HG03139 (cell line): Measurements from ENCODE around the gene PCDHGB7.
"Not testable (repeated sequence)": the region's sequence is repeated elsewhere in the genome, so short reads cannot be mapped to it uniquely, and the experiment has no call there.

Experiments
- ATAC-seq: cut with Tn5 transposase; IDR thresholded peaks from one replicate; pipeline ENCODE4 v1.9.1; 2021; ENCODE audit not compliant: unreplicated experiment

The PCDHGB7 gene

DNA sequence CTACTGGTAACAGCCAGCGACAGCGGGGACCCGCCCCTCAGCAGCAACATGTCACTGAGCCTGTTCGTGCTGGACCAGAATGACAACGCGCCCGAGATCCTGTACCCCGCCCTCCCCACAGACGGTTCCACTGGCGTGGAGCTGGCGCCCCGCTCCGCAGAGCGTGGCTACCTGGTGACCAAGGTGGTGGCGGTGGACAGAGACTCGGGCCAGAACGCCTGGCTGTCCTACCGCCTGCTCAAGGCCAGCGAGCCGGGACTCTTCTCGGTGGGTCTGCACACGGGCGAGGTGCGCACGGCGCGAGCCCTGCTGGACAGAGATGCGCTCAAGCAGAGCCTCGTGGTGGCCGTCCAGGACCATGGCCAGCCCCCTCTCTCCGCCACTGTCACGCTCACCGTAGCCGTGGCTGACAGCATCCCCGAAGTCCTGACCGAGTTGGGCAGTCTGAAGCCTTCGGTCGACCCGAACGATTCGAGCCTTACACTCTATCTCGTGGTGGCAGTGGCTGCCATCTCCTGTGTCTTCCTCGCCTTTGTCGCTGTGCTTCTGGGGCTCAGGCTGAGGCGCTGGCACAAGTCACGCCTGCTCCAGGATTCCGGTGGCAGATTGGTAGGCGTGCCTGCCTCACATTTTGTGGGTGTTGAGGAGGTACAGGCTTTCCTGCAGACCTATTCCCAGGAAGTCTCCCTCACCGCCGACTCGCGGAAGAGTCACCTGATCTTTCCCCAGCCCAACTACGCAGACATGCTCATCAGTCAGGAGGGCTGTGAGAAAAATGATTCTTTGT, 22.9 kb upstream of the PCDHGB7 start:
- not testable (repeated sequence) for ATAC-seq

GRCh38 chr5:141397756-141398551, 19.5 kb upstream of the PCDHGB7 start, which contains the start of gene PCDHGB5:
Gene PCDHGB5 (plus strand): TSS chr5:141397947. CDS start chr5:141398128, 181 bp downstream.
- ATAC-seq, result not testable (repeated sequence)

GRCh38 chr5:141398608-141399007, 18.9 kb upstream of the PCDHGB7 start:
- no peak for ATAC-seq

GRCh38 chr5:141399555-141400258, 17.8 kb upstream of the PCDHGB7 start:
- ATAC-seq, result no peak

DNA sequence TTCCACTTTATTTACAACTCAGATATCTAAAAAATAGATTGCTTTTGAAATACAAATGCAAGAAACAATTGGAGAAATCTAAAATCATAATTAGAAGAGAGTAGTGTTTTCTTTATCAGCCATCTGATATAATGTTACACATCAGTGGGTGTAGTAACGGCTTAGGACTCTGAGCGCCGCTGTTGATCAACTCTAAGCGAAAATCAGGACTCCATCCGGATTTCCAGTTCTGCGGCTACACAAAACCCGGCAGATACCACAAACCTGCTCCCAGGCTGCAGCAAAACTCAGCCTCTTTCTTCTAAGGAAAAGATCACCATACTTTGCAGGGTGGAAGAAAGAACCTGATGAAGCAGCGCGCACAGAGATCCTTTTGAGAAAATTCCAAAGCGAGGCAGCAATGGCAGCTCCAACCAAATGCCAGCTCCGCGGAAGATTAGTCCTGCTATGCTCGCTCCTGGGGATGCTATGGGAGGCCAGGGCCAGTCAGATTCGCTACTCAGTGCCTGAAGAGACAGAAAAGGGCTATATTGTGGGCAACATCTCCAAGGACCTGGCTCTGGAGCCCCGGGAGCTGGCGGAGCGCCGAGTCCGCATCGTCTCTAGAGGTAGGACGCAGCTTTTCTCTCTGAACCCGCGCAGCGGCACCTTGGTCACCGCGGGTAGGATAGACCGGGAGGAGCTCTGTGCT, 14.8 kb upstream of the PCDHGB7 start, which contains the start of gene PCDHGA9:
Gene PCDHGA9 (plus strand): TSS at position 226 of the 691 bp plus-strand sequence. CDS start 175 bp downstream, at position 401.
- no peak for ATAC-seq

- ATAC-seq, result no peak
Observed at GRCh38 chr5:141403387-141403786, 14.1 kb upstream of the PCDHGB7 start.

DNA sequence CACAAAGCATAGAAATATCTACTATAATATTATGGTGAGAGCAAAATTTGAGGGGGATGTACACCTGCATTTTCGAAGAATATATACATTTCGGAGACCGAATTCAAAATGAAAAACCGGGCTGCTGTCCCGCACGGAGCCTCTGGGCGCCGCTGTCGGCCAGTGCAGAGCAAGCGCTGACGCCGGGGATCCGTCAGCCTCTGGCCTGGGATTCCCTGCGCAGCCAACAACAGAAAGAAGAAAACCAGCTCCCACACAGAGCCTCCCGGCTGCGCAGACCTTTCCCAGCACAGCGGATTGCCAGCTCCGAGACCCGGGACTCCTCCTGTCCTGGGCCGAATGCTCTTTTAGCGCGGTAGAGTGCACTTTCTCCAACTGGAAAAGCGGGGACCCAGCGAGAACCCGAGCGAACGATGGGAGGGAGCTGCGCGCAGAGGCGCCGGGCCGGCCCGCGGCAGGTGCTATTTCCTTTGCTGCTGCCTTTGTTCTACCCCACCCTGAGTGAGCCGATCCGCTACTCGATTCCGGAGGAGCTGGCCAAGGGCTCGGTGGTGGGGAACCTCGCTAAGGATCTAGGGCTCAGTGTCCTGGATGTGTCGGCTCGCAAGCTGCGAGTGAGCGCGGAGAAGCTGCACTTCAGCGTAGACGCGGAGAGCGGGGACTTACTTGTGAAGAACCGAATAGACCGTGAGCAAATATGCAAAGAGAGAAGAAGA, 9.5 kb upstream of the PCDHGB7 start, which contains the start of gene PCDHGB6:
Gene PCDHGB6 (plus strand): TSS at position 232 of the 716 bp plus-strand sequence. CDS start 182 bp downstream, at position 414.
- ATAC-seq, result not testable (repeated sequence)

DNA sequence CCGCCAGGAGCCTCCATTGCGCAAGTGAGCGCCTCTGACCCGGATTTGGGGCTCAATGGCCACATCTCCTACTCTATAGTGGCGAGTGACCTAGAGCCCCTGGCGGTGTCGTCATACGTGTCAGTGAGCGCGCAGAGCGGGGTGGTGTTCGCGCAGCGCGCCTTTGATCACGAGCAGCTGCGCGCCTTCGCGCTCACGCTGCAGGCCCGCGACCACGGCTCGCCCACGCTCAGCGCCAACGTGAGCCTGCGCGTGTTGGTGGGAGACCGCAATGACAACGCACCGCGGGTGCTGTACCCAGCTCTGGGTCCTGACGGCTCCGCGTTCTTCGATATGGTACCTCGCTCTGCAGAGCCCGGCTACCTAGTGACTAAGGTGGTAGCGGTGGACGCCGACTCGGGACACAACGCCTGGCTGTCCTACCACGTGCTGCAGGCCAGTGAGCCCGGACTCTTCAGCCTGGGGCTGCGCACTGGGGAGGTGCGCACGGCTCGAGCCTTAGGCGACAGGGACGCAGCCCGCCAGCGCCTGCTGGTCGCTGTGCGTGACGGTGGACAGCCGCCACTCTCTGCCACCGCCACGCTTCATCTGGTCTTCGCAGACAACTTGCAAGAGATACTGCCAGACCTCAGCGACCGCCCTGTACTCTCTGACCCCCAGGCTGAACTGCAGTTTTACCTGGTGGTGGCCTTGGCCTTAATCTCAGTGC, 7.7 kb upstream of the PCDHGB7 start:
- ATAC-seq, result no peak

GRCh38 chr5:141411575-141411974, 5.9 kb upstream of the PCDHGB7 start:
- no peak for ATAC-seq

DNA sequence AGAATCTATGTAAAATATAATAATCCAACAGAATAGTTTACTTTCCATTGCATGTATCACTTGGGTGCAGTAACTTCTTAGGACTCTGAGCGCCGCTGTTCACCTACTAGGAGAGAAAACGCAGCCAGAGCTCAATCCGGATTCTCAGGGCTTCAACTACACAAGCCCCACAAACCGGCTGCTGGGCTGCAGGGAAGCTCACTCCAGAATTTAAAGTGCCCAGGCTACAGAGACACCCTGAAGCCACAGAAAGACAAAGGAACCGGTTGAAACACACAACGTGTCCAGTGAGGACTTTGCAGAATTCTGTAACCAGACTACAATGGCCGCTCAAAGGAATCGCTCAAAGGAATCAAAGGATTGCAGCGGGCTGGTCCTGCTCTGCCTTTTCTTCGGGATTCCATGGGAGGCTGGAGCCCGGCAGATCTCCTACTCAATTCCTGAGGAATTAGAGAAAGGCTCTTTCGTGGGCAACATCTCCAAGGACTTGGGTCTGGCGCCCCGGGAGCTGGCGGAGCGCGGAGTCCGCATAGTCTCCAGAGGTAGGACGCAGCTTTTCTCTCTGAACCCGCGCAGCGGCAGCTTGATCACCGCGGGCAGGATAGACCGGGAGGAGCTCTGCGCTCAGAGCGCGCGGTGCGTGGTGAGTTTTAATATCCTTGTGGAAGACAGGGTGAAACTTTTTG, 4.5 kb upstream of the PCDHGB7 start, which contains the start of gene PCDHGA10:
Gene PCDHGA10 (plus strand): TSS at position 134 of the 686 bp plus-strand sequence. CDS start 189 bp downstream, at position 323.
- ATAC-seq, result peak; percentile 81

- no peak for ATAC-seq
Observed at GRCh38 chr5:141413540-141414069, 3.9 kb upstream of the PCDHGB7 start.

GRCh38 chr5:141414548-141415274, 2.8 kb upstream of the PCDHGB7 start:
- ATAC-seq, result not testable (repeated sequence)

DNA sequence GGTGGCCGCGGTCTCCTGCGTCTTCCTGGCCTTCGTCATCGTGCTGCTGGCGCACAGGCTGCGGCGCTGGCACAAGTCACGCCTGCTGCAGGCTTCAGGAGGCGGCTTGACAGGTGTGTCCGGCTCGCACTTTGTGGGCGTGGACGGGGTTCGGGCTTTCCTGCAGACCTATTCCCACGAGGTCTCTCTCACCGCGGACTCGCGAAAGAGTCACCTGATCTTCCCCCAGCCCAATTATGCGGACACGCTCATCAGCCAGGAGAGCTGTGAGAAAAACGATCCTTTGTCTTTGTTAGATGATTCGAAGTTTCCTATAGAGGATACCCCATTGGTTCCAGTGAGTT, 2.2 kb upstream of the PCDHGB7 start:
- ATAC-seq, result not testable (repeated sequence)

DNA sequence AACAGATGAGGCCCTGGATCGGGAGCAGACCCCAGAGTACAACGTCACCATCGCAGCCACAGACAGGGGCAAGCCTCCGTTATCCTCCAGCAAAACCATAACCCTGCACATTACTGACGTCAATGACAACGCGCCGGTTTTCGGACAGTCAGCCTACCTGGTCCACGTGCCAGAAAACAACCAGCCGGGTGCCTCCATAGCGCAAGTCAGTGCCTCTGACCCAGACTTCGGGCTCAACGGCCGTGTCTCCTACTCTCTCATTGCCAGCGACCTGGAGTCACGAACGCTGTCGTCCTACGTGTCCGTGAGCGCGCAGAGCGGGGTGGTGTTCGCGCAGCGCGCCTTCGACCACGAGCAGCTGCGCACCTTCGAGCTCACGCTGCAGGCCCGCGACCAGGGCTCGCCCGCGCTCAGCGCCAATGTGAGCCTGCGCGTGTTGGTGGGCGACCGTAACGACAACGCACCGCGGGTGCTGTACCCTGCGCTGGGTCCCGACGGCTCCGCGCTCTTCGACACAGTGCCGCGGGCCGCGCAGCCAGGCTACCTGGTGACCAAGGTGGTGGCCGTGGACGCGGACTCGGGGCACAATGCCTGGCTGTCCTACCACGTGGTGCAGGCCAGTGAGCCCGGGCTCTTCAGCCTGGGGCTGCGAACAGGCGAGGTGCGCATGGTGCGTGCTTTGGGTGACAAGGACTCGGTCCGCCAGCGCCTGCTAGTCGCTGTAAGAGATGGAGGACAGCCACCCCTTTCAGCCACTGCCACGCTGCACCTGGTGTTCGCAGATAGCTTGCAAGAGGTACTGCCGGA, 1.8 kb downstream of the PCDHGB7 start:
- ATAC-seq, result no peak

- no peak for ATAC-seq
Observed at GRCh38 chr5:141420855-141421488, 3.5 kb downstream of the PCDHGB7 start, which contains the start of gene PCDHGA11. Gene PCDHGA11 (plus strand): TSS chr5:141421051. CDS start chr5:141421228, 177 bp downstream.

- ATAC-seq, result no peak
Observed at GRCh38 chr5:141421489-141421855, 4.0 kb downstream of the PCDHGB7 start.
